SK-N-SH (cell line): Measurements from ENCODE around the gene HS3ST4. TPM values are rescaled to one million over a fixed set of nuclear protein-coding genes. Genes with fewer than 3 reads are reported as not detected.

Experiments used
- CTCF ChIA-PET: fragments of 300-600, 350-600 bp; formaldehyde crosslinking; extraction: SDS; loops from one replicate; lab custom pipeline; 2021; lab: Yijun Ruan, JAX
- POLR2A ChIA-PET: fragments of 350-600 bp; sonication (Branson Sonifier 250); formaldehyde crosslinking; extraction: SDS; loops from one replicate; lab custom pipeline; 2020; ENCODE audit warnings: antibody characterized with exemption, inconsistent platforms; lab: Yijun Ruan, JAX
- DNase-seq: peaks from one replicate; pipeline ENCODE4 v3.0.0; 2012
- H2AFZ ChIP-seq: fragments of 200-600 bp; sonication (generic); 2 replicates; pipeline ENCODE4 v1.8.1; 2016; ENCODE audit warnings: antibody characterized with exemption, mild to moderate bottlenecking, low read depth
- H3F3A ChIP-seq: fragments of 200-600 bp; sonication (generic); replicated peaks from 2 replicates; pipeline ENCODE3; 2016; ENCODE audit warnings: antibody characterized with exemption, mild to moderate bottlenecking; ENCODE audit not compliant: insufficient read depth
- H3K27ac ChIP-seq, 2 experiments: fragments of 200-500 bp in 1 of 2; fragments of 200-600 bp in 1 of 2; sonication (Bioruptor generic) in 1 of 2; sonication (generic), shearing (Covaris generic) in 1 of 2; 2 replicates each; pipeline versions ENCODE4 v1.5.1 to v1.6.1; 2014 to 2016; ENCODE audit warnings: low read depth in 2 of 2, inconsistent platforms in 1 of 2, low read length in 1 of 2, mild to moderate bottlenecking in 1 of 2, mixed read lengths in 1 of 2
- H3K27me3 ChIP-seq: fragments of 200-600 bp; sonication (generic), shearing (Covaris generic); 2 replicates; pipeline ENCODE4 v1.6.1; 2016; ENCODE audit warnings: mixed run types; ENCODE audit not compliant: insufficient read depth
- H3K36me3 ChIP-seq, 2 experiments: fragments of 200-500 bp in 1 of 2; fragments of 200-600 bp in 1 of 2; sonication (Bioruptor generic) in 1 of 2; sonication (generic) in 1 of 2; replicated peaks in 1 of 2; 2 replicates each; pipeline versions ENCODE3 to v1.5.1; 2014 to 2016; ENCODE audit warnings: low read length in 1 of 2, mild to moderate bottlenecking in 1 of 2; ENCODE audit not compliant: insufficient read depth in 2 of 2, control insufficient read depth in 1 of 2
- H3K4me1 ChIP-seq, 2 experiments: fragments of 200-500 bp in 1 of 2; fragments of 200-600 bp in 1 of 2; sonication (Bioruptor generic) in 1 of 2; sonication (generic), shearing (Covaris generic) in 1 of 2; 2 replicates each; pipeline versions ENCODE4 v1.5.1 to v1.6.1; 2014 to 2016; ENCODE audit warnings: low read depth in 1 of 2, low read length in 1 of 2, mixed run types in 1 of 2; ENCODE audit not compliant: insufficient read depth in 2 of 2, control insufficient read depth in 1 of 2
- H3K4me2 ChIP-seq: fragments of 200-600 bp; sonication (generic), shearing (Covaris generic); 2 replicates; pipeline ENCODE4 v1.6.1; 2017; ENCODE audit warnings: mixed run types
- H3K4me3 ChIP-seq, 2 experiments: fragments of 200-500 bp in 1 of 2; fragments of 200-600 bp in 1 of 2; sonication (Bioruptor generic) in 1 of 2; sonication (generic), shearing (Covaris generic) in 1 of 2; 2 replicates each; pipeline versions ENCODE4 v1.5.1 to v1.8.1; 2014 to 2016; ENCODE audit warnings: low read depth in 2 of 2, inconsistent platforms in 1 of 2, low read length in 1 of 2, mild to moderate bottlenecking in 1 of 2, mixed read lengths in 1 of 2, moderate library complexity in 1 of 2
- H3K79me2 ChIP-seq: fragments of 200-600 bp; sonication (generic); 2 replicates; pipeline ENCODE4 v1.8.1; 2017; ENCODE audit warnings: mild to moderate bottlenecking; ENCODE audit not compliant: insufficient read depth
- H3K9ac ChIP-seq: fragments of 200-600 bp; sonication (generic); 2 replicates; pipeline ENCODE4 v1.6.1; 2017; ENCODE audit warnings: mixed run types
- H3K9me2 ChIP-seq: fragments of 200-600 bp; sonication (generic); 2 replicates; pipeline ENCODE4 v1.6.1; 2017; ENCODE audit warnings: mixed run types
- H3K9me3 ChIP-seq: fragments of 200-600 bp; sonication (generic); 2 replicates; pipeline ENCODE4 v1.6.1; 2017; ENCODE audit warnings: mixed run types, mild to moderate bottlenecking, moderate library complexity
- H4K20me1 ChIP-seq: fragments of 200-600 bp; sonication (generic); 2 replicates; pipeline ENCODE4 v1.6.1; 2017; ENCODE audit warnings: mild to moderate bottlenecking, mixed run types; ENCODE audit not compliant: insufficient read depth
- CHD2 ChIP-seq: fragments of 150-350 bp; IDR thresholded peaks from 2 replicates; pipeline ENCODE4 v1.6.1; 2018; ENCODE audit warnings: low read length; ENCODE audit not compliant: partially characterized antibody
- CTCF ChIP-seq: fragments of 200-600 bp; sonication (generic); IDR thresholded peaks from 2 replicates; pipeline ENCODE4 v1.6.1; 2017; ENCODE audit warnings: antibody characterized with exemption, mild to moderate bottlenecking, moderate library complexity
- EP300 ChIP-seq, 2 experiments: IDR thresholded peaks; 2 replicates each; pipeline versions ENCODE4 v1.4.0 to v1.6.1; 2012; ENCODE audit warnings: borderline replicate concordance in 1 of 2, low read depth in 1 of 2, low read length in 1 of 2
- FOSL2 ChIP-seq: IDR thresholded peaks from 2 replicates; pipeline ENCODE4 v1.4.0; 2012; ENCODE audit warnings: low read depth, mild to moderate bottlenecking, moderate library complexity, borderline replicate concordance
- FOXJ3 ChIP-seq: sonication (generic); formaldehyde crosslinking; IDR thresholded peaks from 2 replicates; pipeline ENCODE4 v1.5.1; 2020; ENCODE audit warnings: mild to moderate bottlenecking, missing genetic modification reagents
- FOXM1 ChIP-seq: IDR thresholded peaks from 2 replicates; pipeline ENCODE4 v1.4.0; 2012; ENCODE audit warnings: low read depth, mild to moderate bottlenecking
- GABPA ChIP-seq: IDR thresholded peaks from 2 replicates; pipeline ENCODE4 v1.4.0; 2012; ENCODE audit warnings: low read depth, mild to moderate bottlenecking
- GATA2 ChIP-seq: sonication (generic); formaldehyde crosslinking; IDR thresholded peaks from 2 replicates; pipeline ENCODE4 v1.5.0; 2020; ENCODE audit warnings: mild to moderate bottlenecking, missing genetic modification reagents
- JUND ChIP-seq: IDR thresholded peaks from 2 replicates; pipeline ENCODE4 v1.4.0; 2012
- NRF1 ChIP-seq: IDR thresholded peaks from 2 replicates; pipeline ENCODE4 v1.6.1; 2012; ENCODE audit warnings: low read depth, mild to moderate bottlenecking, low read length
- PBX3 ChIP-seq: IDR thresholded peaks from 2 replicates; pipeline ENCODE4; 2012
- RAD21 ChIP-seq: IDR thresholded peaks from 2 replicates; pipeline ENCODE4 v1.6.1; 2012; ENCODE audit warnings: mild to moderate bottlenecking, low read length
- RCOR1 ChIP-seq: fragments of 150-350 bp; IDR thresholded peaks from 2 replicates; pipeline ENCODE4 v1.6.1; 2017; ENCODE audit warnings: antibody characterized with exemption, low read length
- REST ChIP-seq: IDR thresholded peaks from 2 replicates; pipeline ENCODE4 v1.6.1; 2012; ENCODE audit warnings: mild to moderate bottlenecking, low read depth, low read length, moderate library complexity
- RFX5 ChIP-seq: IDR thresholded peaks from 2 replicates; pipeline ENCODE4 v1.6.1; 2012; ENCODE audit warnings: mild to moderate bottlenecking, improper control_type of control experiment, low read length
- SIN3A ChIP-seq: IDR thresholded peaks from 2 replicates; pipeline ENCODE4 v1.6.1; 2012; ENCODE audit warnings: low read depth, mild to moderate bottlenecking, low read length, moderate library complexity, borderline replicate concordance
- USF2 ChIP-seq: fragments of 150-350 bp; IDR thresholded peaks from 2 replicates; pipeline ENCODE4 v1.6.1; 2017; ENCODE audit warnings: antibody characterized with exemption, low read length, low read depth, borderline replicate concordance
- YY1 ChIP-seq: IDR thresholded peaks from 2 replicates; pipeline ENCODE4 v1.4.0; 2012; ENCODE audit warnings: low read depth, mild to moderate bottlenecking
- WGBS: methylation state at CpG from one replicate; pipeline ENCODE4 v1.1.6; 2017; ENCODE audit warnings: low lambda C conversion rate; 5-methylcytosine and 5-hydroxymethylcytosine counted together
- polyA plus RNA-seq, 3 experiments: library from polyadenylated mRNA; depleted of rRNA; stranded (reverse); fragments of >200 nt; gene quantifications; 2 replicates each; pipeline ENCODE4 v1.2.3, GENCODE V29; 2012
- TF ChIP-seq, protein P1 (sequence below): IDR thresholded peaks from 2 replicates; pipeline ENCODE4 v1.4.0; 2012; ENCODE audit warnings: low read depth

HS3ST4 gene
- polyA plus RNA-seq, 1 of the 3 experiments (the other 2 are of a cell fraction) = not detected

DNA sequence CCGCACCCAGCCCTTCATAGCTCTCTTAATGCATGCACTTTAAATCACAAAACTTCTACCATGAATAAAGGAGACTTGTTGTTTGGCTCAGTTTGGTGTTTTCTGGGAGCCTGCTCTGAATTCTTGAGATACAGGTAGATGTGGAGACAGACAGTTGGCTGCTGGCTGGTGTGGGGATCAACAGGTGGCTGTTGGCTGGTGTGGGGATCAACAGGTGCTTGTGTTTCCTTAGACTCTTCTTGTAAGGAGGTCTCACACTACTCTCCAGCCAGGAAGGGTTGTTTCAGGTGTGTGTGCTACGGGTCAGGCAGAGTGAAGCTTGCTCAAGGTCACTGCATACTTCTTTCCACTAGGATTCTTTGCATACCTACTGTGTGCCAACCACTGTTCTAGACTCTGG, 265.9 kb downstream of the HS3ST4 start:
- POLR2A ChIA-PET = no interaction called here
- no peaks in the 10 kb centered on the region for H4K20me1 ChIP-seq
- no peak for DNase-seq
- H3F3A ChIP-seq = no peaks in the 10 kb centered on the region
- no peaks in the 10 kb centered on the region for H3K9me2 ChIP-seq
- no peak overlapping the region for H3K4me3 ChIP-seq
- H3K36me3 ChIP-seq = no peaks in the 10 kb centered on the region
- no peak overlapping the region for H2AFZ ChIP-seq
- H3K9ac ChIP-seq = no peak overlapping the region
- H3K79me2 ChIP-seq = no peaks in the 10 kb centered on the region
- CTCF ChIA-PET = no interaction called here
- H3K9me3 ChIP-seq = no peaks in the 10 kb centered on the region
- H3K4me2 ChIP-seq = no peak overlapping the region
- TF ChIP-seq CHD2 (no peak), GATA2 (CRISPR knock-in tag) (no peak), RAD21 (no peak), GABPA (no peak), JUND (no peak), RFX5 (no peak), USF2 (no peak), EP300 (IDR thresholded peaks at IDR 0.05; ENCODE audit: borderline replicate concordance in 1 of 2, low read depth in 1 of 2, low read length in 1 of 2) (no peak), FOSL2 (no peak), YY1 (no peak), PBX3 (no peak), FOXM1 (no peak), NRF1 (no peak), REST (no peak), CTCF (no peak), RCOR1 (no peak), FOXJ3 (no peak), SIN3A (no peak)
- TF ChIP-seq, protein P1, sequence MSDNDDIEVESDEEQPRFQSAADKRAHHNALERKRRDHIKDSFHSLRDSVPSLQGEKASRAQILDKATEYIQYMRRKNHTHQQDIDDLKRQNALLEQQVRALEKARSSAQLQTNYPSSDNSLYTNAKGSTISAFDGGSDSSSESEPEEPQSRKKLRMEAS = no peak
- TF ChIP-seq, all 33 proteins: peak for 0
- H3K27ac ChIP-seq = no peak overlapping the region
- WGBS = 17% methylated on average over 2 of the region's 2 CpGs
- no peaks in the 10 kb centered on the region for H3K27me3 ChIP-seq
- no peaks in the 10 kb centered on the region for H3K4me1 ChIP-seq
